Cerebellar cortex (tissue), 1 donor: Measurements from ENCODE around the gene EEA1.
"Not testable (repeated sequence)": the region's sequence is repeated elsewhere in the genome, so short reads cannot be mapped to it uniquely, and the experiment has no call there.

Source experiments
- DNase-seq: peaks from one replicate; pipeline ENCODE4 v3.0.0-alpha.2; 2015; ENCODE audit warnings: low spot score

The EEA1 gene

GRCh38 chr12:92928962-92929915 is at the start of gene EEA1:
TSS of gene EEA1 (minus strand) at chr12:92929295. CDS start at chr12:92929066, 229 bp downstream.
- peak; percentile 97 for DNase-seq

GRCh38 chr12:92978607-92979006 is 49.5 kb upstream of the EEA1 start:
- DNase-seq: no peak

- no peak for DNase-seq
Measured at GRCh38 chr12:92977326-92977725, 48.2 kb upstream of the EEA1 start.

- DNase-seq: no peak
Measured at GRCh38 chr12:92974759-92975158, 45.7 kb upstream of the EEA1 start.

- no peak for DNase-seq
Measured at GRCh38 chr12:92973614-92974013, 44.5 kb upstream of the EEA1 start.

GRCh38 chr12:92971859-92972524 is 42.9 kb upstream of the EEA1 start:
- DNase-seq: no peak

GRCh38 chr12:92968176-92968813 is 39.2 kb upstream of the EEA1 start:
- no peak for DNase-seq

- DNase-seq: not testable (repeated sequence)
Measured at GRCh38 chr12:92964378-92964777, 35.3 kb upstream of the EEA1 start.

- no peak for DNase-seq
Measured at GRCh38 chr12:92961949-92962348, 32.9 kb upstream of the EEA1 start.

- no peak for DNase-seq
Measured at GRCh38 chr12:92955997-92956663, 27.0 kb upstream of the EEA1 start.

GRCh38 chr12:92953747-92954146 is 24.7 kb upstream of the EEA1 start:
- no peak for DNase-seq

- no peak for DNase-seq
Measured at GRCh38 chr12:92952394-92952793, 23.3 kb upstream of the EEA1 start.

GRCh38 chr12:92951006-92951405 is 21.9 kb upstream of the EEA1 start:
- no peak for DNase-seq

GRCh38 chr12:92950011-92950410 is 20.9 kb upstream of the EEA1 start:
- DNase-seq: no peak

GRCh38 chr12:92949466-92949865 is 20.4 kb upstream of the EEA1 start:
- DNase-seq: no peak

GRCh38 chr12:92947589-92948215 is 18.6 kb upstream of the EEA1 start:
- no peak for DNase-seq

GRCh38 chr12:92945659-92946220 is 16.6 kb upstream of the EEA1 start:
- DNase-seq: no peak

- DNase-seq: peak; percentile 29
Measured at GRCh38 chr12:92943482-92944250, 14.6 kb upstream of the EEA1 start.

- no peak for DNase-seq
Measured at GRCh38 chr12:92942905-92943304, 13.8 kb upstream of the EEA1 start.

- DNase-seq: no peak
Measured at GRCh38 chr12:92939116-92939515, 10.0 kb upstream of the EEA1 start.

- DNase-seq: no peak
Measured at GRCh38 chr12:92938638-92939037, 9.5 kb upstream of the EEA1 start.
